D721Med (cell line): ENCODE results near the gene HNRNPC.
A peak's percentile ranks its signal among the peaks of the same experiment; 100 is the strongest.

Experiments used
- DNase-seq: peaks from one replicate; pipeline ENCODE4 v3.0.0; 2011; ENCODE audit warnings: low spot score; ENCODE audit not compliant: insufficient read length
- FAIRE-seq: peaks from 2 replicates; lab custom pipeline; 2011; peaks lifted over from hg19 to GRCh38; lab: Jason Lieb, UNC
- TF ChIP-seq, protein P1 (sequence below): IDR thresholded peaks from 2 replicates; pipeline ENCODE4 v1.5.1; 2012; ENCODE audit warnings: mild to moderate bottlenecking, control low read depth; ENCODE audit not compliant: insufficient read depth; ENCODE audit errors: missing control alignments

Gene HNRNPC

DNA sequence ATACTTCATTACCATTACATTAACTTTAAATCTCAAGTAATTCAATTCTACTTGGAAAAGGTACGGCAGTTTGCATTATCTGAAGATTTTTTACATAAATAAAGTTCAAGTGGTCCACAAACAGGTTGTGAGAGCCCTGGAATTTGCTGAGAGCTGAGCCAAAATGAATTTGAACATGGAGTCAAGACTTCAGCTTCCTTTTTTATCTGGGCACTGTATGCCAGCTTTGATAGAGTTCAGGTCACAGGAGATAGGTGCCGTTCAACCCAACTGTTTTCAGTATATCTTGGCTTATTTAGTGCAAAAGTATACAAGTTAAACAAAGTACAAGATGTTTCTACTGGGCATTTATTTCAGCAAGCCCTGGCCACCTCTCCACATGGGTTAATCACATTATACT, 28.8 kb downstream of the HNRNPC start:
- TF ChIP-seq, protein P1, sequence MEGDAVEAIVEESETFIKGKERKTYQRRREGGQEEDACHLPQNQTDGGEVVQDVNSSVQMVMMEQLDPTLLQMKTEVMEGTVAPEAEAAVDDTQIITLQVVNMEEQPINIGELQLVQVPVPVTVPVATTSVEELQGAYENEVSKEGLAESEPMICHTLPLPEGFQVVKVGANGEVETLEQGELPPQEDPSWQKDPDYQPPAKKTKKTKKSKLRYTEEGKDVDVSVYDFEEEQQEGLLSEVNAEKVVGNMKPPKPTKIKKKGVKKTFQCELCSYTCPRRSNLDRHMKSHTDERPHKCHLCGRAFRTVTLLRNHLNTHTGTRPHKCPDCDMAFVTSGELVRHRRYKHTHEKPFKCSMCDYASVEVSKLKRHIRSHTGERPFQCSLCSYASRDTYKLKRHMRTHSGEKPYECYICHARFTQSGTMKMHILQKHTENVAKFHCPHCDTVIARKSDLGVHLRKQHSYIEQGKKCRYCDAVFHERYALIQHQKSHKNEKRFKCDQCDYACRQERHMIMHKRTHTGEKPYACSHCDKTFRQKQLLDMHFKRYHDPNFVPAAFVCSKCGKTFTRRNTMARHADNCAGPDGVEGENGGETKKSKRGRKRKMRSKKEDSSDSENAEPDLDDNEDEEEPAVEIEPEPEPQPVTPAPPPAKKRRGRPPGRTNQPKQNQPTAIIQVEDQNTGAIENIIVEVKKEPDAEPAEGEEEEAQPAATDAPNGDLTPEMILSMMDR, result no peak
- FAIRE-seq, result no peak
- DNase-seq, result no peak

- TF ChIP-seq, protein P1, result no peak
- FAIRE-seq (no peak), DNase-seq (no peak)
Observed at GRCh38 chr14:21238823-21239518, 30.3 kb downstream of the HNRNPC start.

DNA sequence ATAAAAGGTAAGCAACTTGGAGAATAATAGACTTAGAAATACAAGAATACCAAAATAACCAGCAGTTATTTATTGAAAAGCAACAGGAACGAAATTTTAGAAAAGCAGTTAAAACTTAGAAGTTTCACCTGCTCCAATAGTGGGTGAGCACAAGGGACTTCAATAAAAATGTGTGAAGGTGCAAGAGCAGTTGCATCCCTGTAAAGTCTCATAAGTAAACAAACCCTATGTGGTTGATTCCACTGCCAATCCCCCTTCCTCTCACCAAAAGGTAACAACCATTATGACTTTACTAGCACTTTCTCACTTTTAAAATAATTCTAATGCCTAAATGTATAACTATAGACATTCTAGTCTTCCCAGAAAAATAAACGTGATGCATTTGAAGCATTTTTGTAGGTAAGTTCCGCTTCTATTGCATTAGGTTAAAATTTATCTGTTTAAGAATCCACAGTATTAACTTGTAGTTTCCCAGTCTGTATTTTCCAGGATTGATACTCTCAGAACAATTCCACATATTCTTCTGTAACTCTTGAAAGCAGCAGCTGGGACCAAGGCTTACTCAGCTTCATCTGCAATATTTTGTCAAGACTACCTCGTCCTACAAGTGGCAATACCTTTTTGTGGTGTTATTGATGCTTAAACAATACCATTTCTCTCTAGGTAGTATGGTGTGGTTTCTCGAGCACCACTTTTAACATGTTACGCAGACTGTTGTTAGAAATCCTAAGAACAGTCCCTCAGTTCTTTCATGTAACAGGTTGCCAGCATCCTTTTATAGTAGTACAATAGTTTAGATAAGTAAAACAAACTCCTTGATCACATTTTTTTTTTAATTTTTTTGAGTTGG, 32.1 kb downstream of the HNRNPC start:
- DNase-seq (no peak), FAIRE-seq (no peak)
- TF ChIP-seq, protein P1, result no peak

- DNase-seq (no peak), FAIRE-seq (no peak)
- TF ChIP-seq, protein P1, result no peak
Observed at GRCh38 chr14:21234112-21234511, 35.1 kb downstream of the HNRNPC start.

DNA sequence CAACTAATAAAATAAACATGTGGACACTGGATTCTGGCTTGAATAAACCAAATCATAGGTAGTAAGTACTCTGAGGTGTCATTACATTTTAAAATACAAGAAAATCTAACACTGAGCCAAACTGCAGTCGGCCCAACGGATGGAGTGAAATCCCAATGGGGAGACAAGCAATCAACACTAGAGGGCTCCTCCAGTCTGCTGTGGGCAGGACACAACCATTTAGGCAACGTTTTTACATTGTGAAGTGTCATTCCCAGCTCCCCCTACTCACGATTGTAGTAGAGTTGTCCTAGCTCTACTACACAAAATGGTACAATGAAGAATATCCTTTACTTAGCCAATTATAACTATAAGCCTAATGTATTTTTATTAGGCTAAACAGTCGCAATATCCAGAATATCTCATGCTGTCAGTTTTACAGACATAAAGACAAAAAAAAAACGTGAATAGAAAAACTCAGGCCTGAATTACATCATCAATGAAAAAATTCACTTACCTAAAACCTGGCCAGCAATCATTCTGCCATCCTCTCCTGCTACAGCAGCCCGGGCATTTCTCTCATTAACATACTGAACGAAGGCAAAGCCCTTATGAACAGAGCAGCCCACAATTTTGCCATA, 35.7 kb downstream of the HNRNPC start:
- no peak for DNase-seq
- no peak for FAIRE-seq
- TF ChIP-seq, protein P1, result peak; percentile 46

DNA sequence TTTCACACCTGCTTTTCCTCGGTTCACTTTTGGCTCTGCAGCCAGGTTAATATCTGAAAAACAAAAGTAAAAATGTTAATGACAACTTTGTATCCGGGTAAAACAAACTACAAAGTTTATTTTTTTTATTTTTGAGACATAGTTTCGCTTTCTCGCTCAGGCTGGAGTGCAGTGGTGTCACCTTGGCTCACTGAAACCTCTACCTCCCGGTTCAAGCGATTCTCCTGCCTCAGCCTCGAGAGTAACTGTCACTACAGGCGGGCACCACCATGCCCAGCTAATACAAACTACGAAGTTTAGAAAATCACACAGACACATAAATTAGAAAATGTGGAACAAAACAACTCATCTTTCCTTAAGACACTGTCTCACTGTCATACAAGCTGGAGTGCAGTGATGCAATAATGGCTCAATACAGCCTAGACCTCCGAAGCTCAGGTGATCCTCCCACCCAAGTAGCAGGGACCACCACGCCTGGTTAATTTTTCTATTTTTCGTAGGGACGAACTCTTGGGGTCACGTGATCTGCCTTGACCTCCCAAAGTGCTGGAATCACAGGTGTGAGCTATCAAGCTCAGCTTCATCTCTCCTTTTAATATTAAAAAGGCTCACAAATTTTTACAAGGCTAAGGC, 38.1 kb downstream of the HNRNPC start:
- TF ChIP-seq, protein P1, result no peak
- no peak for DNase-seq
- FAIRE-seq, result no peak
